Activated CD4-positive, CD25-positive, alpha-beta regulatory T cell treated with anti-CD3 and anti-CD28 coated beads, Interleukin-2, amount 50 U/mL, for 16 hours (primary cell): ENCODE results near the gene KIF5C.

Experiments
- DNase-seq: peaks from one replicate; pipeline ENCODE4 v3.0.0-alpha.2; 2020; ENCODE audit warnings: low read depth, low spot score

Gene KIF5C

DNA sequence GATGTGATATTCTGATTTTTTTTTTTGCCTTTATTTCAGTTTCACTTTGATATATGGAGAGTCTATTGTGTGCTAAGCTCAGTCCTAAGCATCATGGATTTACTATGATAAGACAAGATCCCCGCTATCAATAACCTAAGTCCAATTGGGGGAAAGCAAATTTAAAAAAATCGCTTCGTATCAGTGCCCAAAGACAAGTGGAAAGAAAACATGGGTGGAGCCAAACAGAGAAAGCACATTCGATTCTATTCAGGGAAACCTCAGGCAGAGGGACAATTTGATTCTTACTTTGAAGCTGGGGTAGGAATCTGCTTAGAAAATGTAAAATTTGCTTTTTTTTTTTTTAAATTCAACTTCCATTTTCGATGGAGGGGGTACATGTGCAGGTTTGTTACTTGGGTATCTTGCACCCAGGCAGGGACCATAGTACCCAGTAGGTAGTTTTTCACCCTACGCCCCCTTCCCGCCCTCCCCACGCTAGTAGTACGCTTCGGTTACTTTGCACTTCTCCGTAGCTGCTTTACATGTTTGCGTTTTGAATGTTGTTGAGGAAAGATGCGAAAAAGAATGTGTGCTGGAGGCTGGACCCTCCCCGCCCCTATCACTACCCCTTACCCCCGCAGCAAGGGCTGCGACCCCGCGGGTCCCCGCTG lies 12.4 kb downstream of the KIF5C start:
- no peak for DNase-seq

DNA sequence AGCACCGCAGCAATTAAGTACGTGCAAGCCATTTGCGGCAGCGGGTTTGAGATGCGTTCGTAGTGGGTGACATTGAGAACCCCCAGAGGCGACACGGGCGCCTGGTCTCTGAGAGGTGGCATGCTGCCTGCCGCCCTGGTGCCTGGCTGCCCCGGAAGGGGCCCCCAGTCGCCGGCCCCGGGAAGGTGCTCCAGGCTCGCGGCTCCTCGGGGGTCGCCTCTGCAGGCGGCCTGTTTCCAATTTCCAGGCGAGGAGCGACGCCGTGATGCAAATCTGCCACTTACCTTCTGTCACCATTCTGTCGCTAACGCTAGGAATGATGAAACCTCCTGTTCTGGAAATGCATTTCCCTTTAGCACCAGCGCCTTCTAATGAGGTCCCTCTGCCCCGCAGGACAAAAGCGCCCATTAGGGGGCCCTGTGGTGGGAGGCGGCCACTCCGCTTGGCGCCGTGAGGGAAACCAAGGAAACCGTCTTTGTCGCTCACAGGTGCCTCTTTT lies 13.0 kb downstream of the KIF5C start:
- DNase-seq: no peak

- DNase-seq: no peak
Observed at GRCh38 chr2:148888986-148889385, 14.0 kb downstream of the KIF5C start.

GRCh38 chr2:148893906-148894305 lies 18.9 kb downstream of the KIF5C start:
- DNase-seq: no peak

GRCh38 chr2:148896136-148896535 lies 21.1 kb downstream of the KIF5C start:
- no peak for DNase-seq

DNA sequence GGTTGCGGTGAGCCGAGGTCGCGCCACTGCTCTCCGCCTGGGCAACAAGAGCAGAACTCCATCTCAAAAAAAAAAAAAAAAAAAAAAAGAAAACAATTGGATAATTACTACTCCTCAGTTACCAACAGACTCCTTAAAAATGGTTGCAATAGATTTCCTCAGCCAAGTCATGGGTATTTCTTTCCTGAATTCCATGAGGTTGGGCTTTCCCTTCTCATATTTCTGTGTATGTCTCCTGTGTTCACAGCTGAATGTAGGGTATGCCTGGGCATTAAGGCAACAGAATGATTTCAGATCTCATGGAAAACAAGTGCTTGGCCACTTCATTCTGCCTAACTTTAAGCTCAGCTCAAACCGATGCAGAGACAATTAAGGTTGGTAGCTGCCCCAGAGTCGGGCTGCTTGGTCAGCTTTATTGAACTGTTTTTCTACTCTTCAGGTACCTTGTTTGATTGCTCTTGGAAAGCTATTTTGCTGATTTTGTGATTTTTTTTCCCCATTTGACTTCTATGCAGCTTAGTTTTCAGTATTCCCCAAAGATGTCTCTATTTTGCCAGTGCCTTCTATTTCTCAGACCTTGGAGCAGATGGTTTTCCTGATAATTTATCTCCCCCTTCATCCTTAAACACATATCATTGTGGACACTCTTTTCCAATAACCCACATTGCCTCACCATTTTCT lies 24.8 kb downstream of the KIF5C start:
- no peak for DNase-seq

- no peak for DNase-seq
Observed at GRCh38 chr2:148900350-148900837, 25.4 kb downstream of the KIF5C start.

DNA sequence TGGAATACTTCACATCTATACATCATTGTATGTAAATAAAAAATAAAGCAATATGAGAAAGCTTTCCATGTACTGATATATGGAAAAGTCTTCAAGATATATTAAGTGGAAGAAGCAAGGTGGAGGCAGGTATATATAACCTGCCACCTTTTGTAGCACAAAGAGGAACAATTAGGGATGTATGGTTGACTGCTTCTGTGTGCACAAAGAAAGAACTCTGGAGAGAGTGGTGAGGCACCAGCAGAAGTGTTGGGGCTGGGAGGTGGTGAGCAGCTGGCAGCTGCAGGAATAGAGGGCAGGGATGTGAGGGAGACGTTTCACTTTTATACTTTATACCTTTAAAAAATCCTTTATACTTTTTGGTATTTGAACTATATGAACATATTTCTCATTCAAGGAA lies 26.1 kb downstream of the KIF5C start:
- DNase-seq: no peak

DNA sequence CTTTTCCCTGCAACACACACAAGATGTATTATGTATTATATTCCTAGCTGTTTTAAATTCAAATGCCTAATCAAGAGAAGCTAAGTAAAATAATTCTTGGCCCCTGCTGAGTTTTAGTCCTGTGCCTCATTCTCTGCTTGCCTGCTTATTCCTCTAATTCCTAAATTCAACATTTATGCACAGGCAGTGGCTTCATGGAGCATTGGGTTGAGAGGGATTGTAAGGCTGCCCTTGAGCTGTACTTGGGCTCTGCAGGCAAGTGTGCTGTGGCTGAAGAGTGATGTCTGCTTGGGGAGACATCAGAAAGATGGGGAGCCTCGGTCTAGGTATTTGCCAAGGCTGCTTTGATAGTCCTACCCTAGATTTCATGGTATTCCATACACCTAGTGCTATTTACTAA lies 27.8 kb downstream of the KIF5C start:
- no peak for DNase-seq

DNA sequence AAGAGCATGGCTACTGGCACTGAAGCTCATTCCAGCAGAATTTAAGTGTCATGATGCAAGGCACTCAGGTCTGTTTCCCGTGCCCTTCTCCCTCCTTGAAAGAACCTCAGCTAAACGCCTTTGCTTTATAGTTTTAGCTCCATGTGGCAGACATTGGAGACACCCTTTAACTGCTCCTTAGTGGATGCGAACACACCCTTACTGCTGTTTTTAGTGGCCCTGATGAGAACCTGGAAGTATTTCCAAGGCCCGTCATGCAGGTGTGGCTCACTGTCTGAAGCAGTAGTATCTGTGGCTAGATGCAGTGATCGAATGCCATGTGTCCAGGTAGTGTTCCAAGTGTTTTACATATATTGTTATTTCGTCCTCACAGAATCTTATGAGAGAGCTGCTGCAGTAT lies 28.3 kb downstream of the KIF5C start:
- DNase-seq: no peak

DNA sequence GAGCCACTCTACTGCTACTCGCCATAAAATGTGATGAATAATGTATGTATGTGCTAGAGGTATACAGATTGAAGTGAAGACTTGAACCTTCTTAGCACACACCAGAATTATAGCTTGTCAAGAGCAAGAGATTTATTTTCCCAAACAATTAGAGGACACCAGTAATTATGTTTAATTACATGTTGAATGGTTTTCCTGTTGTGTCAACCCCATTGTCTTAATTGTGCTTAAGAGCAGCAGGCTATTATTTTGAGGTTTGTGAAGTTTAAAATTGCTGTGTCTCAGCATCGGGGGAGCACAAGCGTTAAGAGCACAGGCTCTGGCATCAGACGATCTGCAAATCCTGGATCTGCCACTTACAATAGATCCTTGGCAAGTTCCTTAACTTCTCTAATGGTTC lies 29.0 kb downstream of the KIF5C start:
- no peak for DNase-seq

DNA sequence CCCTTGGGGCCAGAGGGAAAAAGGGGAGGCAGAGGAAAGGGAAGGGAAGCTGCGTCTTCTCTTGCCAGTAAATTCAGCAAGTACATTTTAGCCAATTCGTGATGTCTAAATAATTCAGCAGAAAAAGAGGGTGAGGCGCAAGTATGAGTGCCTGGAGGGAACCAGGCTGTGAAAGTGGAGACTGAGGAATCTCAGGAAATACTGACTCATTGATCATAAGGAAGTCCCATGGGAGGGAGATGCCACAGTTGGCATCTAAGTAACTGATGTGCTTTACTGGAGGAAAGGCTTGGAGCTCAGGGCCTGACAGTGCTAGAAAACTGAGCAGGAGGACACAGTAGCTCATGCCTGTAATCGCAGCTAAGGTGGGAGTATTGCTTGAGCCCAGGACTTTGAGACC lies 31.1 kb downstream of the KIF5C start:
- DNase-seq: no peak

DNA sequence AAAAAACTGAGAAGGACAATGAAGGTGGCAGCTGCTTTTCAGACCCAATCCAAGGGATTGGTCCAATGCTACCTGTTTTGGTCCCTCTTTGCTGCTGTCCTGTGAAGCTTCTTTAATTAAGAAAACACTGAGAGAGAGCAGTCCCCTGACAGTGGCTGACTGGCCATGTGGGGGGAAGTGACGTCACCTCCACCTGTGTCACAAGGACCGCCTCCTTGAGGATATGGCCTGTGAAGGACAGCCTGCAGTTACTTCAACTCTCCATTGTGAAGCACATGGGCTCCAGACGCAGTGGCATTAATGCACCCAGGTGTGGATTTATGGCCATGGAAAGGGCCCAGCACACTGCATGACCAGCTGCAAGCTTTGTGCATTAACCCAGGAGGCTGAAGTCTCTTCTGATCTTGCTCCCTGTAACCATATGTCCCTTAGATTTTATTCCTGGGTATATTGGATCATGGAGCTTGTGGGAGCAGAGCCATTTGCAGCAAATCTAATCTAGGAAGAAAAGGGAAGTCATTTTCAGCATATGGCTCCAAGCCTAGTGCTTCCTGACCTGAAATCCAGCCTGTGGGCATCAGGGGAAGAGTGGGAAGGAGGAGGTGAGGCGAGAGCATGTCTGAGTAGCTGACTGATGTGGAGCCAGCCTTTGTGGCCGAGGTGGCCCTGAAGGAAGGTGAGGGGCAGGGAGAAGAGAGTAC lies 32.2 kb downstream of the KIF5C start:
- DNase-seq: no peak

DNA sequence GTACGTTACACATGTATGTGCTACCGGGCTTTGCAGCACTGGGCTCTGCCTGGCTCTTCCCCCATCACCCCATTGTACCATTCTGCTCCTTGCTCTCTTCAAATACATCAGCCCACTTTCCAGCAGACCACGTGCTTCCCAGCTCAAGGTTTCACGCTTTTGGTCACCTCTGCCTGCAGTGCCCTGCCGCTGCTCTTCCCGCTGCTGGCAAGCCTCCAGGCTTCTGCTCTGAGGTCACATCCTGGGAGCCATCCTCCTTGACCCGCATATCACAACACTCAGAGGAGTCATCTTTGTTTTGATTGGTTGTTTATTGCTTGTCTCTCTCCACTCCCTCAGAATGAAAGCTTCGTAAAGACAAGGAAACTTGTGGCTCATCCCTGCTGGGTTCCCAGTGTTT lies 34.1 kb downstream of the KIF5C start:
- DNase-seq: no peak

GRCh38 chr2:148913061-148913460 lies 38.0 kb downstream of the KIF5C start:
- DNase-seq: no peak

DNA sequence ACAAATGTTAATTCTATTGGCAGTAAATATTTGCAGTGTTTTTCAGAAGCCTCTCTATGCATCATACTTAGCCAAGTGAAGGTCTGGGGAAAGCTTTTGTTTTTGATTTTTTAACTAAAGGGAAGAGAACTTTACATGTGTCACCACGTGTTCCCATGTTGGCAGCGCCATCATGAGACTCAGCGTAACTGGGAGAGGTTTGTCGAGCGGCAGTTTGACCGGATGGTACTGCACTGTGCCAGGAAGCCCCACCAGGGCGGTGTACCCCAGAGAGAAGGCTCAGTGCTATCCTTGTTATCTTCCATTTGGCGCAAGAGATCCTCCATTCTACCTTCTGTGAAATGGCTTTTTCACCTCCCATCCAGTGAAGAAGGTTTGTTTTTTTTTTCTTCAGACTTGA lies 38.5 kb downstream of the KIF5C start:
- DNase-seq: no peak

DNA sequence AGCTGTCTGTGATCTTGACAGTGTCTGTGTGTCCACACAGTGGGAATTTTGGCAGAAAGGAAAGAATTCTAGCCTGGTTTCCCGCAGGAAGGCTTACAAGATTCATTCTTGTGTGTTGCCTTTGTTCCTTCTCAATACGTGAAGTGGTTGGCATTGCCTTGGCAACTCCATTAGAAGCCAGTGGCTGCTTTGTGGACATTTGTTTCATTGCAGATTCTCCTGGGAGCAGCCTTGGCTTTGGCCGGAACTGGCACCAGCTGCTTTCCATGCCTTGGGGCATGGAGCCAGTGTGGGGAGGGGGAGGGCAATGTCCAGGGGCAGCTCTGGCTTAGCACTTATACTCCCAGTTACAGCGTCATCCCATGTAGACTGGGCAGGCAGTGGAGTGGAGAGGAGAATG lies 39.4 kb downstream of the KIF5C start:
- no peak for DNase-seq

DNA sequence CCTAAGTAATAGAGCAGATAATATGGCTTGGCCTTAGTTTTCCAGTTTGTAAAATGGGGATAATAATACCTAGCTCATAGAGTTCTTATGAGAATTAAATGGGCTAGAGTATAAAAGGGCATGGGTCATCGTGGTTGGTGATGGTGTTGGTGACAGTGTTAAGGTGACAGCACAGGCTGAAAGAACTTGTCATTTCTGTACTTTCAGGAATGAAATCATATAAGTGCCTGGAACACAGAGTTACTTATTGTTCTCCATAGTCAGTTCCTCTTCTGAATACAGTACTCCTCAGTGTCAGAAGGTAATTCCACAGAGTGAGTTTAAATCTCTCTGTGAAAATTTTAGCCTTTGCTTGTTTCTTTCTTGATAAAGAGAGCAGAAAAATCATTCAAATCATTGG lies 42.4 kb downstream of the KIF5C start:
- DNase-seq: no peak

DNA sequence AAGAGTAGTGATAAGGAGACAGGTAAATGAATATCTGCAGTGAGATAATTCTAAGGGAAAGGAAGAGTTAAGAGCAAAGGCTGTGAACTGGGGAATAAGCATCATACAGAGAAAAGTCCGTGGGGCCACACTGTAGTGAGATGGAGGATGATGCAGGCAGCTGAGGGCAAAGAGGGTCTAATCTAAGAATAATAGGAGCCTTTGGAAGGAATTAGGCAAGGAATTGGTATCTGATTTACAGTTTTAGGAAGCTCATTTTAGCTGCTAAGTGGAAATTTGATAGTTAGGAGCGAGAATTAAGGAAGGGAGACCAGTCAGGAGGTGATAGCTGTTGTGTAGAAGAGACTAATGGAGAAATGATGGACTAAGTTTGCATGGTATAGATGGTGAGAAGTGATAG lies 43.5 kb downstream of the KIF5C start:
- DNase-seq: no peak

DNA sequence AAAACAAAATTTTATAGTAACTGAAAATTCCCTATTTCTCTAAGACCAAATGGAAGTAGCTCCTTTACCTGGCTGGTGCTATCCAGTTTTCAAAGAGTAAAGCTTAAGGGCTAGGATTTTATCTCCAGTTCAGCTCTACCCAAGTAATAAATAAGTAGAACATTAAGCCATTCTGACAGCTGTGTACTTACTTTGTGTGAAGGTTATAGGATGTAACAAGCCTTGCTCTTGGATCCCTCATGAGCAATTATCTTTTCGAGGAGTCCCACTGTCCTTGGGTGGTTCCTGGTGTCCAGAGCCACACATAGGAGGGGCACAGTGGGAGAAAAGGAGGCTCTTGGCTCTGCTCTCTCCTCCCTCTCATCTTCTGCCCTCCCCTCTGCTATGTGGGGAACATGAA lies 45.5 kb downstream of the KIF5C start:
- DNase-seq: no peak

DNA sequence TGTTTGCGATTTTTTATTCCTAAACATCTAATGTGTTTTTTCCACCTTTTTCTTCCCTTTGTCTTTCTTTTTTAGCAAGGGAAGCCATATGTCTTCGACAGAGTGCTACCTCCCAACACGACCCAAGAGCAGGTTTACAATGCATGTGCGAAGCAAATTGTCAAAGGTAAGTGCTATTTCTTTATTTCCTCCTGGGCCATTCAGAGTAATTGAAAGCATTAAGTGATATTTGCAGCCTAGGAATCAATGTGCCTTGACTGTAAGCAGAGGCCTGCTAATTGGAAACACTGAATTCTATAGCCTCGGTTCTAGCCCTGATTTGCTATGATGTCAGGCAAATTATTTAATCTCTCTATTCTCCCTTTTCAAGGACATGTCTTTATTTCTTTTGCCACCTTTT lies 47.0 kb downstream of the KIF5C start:
- no peak for DNase-seq

DNA sequence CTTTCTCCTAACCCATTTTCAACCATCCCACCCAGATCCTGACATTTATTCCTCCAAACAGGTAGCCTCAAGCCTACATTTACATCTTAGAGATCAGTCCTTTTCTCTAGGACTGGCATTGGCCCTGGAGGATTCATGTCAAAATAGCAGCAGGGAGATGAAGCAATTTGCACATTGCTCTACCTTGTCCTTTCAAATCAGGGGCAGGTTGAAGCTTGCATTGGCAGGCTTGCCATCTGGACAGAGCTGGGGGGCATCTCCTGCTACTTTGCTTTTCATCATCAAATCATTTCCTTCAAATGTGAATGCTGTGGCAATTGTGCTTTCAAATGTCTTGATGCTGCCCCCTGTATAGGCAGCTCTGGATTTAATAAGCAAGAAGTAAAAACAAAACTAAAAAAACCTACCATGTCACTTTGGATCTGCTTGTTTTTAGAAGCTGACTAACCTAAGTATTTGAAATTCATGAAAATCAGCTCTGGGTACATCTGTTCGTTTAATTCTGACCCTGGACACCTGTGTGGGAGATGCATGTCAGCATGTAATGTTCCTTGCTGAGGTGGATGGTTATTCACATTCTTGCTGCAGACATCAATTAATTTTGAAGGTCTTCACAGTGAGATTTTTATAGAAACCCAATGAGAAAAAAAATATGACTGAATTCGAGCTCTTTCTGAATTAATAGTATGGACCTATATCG lies 47.9 kb downstream of the KIF5C start:
- DNase-seq: no peak
